ENCODE data around the gene VTN. TPM values are rescaled to one million over a fixed set of nuclear protein-coding genes. Genes with fewer than 3 reads are reported as not detected.

The VTN gene
- total and polyA plus RNA-seq, 2 donors (not counting 3 experiments of a cell fraction or from before 2014, with no cell fraction given), result 1.1 TPM; not detected in 1

DNA sequence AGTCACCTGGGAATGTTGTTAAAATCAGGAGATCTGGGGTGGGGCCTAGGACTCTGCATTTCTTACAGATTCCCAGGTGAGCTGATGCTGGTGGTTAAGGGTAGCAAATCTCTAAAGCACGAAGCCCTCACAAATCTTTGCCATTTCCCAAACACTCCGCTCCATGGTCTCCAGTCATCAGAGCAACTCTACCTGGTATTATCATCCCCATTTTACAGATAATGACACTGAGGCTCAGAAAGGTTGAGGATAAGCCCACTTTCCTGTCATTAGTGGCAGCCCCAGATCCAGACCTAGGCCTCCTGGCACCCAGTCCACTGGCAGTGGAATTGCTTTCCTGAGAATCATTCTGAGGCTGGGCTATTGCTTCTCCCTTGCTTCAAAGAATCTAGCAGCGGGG, 27.2 kb upstream of the VTN start:
- dilution Hi-C loops (cut with MboI; ENCODE audit: extremely low pct_ligation_motif_present, low sequenced_read_pairs) (no loop called here), intact Hi-C loops (cut with micrococcal nuclease) (no loop called here)
- Histone ChIP-seq H3K9me3 (replicated peaks; ENCODE audit: control insufficient read depth, insufficient read depth, low read length) (no peaks in the 10 kb centered on the region), H3K4me2 (ENCODE audit: insufficient read depth, low read length) (no peak overlapping the region), H3K9ac (replicated peaks; ENCODE audit: extremely low read depth, insufficient read depth, low read length) (no peak overlapping the region), H3K4me1 (ENCODE audit: control insufficient read depth, extremely low read depth, insufficient read depth, low read length) (peaks cover 7% of the 10 kb centered on the region), H4K20me1 (replicated peaks; ENCODE audit: control insufficient read depth, extremely low read depth, insufficient read depth, low read length) (no peaks in the 10 kb centered on the region), H3K4me3 (replicated peaks in 1 of 3; ENCODE audit: insufficient read depth in 1 of 3, low read depth in 1 of 3, low read length in 3 of 3) (no peak overlapping the region), H3K36me3 (ENCODE audit: control insufficient read depth in 2 of 2, extremely low read depth in 1 of 2, insufficient read depth in 2 of 2, low read length in 2 of 2) (no peaks in the 10 kb centered on the region), H3K79me2 (ENCODE audit: control insufficient read depth, insufficient read depth, low read length) (no peaks in the 10 kb centered on the region), H3K9me1 (replicated peaks; ENCODE audit: control insufficient read depth, extremely low read depth, insufficient read depth, low read length) (no peaks in the 10 kb centered on the region), H2AFZ (ENCODE audit: low read depth, low read length) (no peak overlapping the region), H3K27ac (ENCODE audit: insufficient read depth, low read depth, low read length) (no peak overlapping the region), H3K27me3 (ENCODE audit: control insufficient read depth in 2 of 2, insufficient read depth in 2 of 2, low read length in 2 of 2) (no peaks in the 10 kb centered on the region)
- ChIA-PET CTCF (interaction anchor here (0.6 to 3.0 kb wide), 3 partner anchors 13 to 19 kb away, joined by 5 to 11 read pairs (median 5); no protein-coding TSS in a partner anchor), POLR2A (no interaction called here)
- FAIRE-seq (no peak), DNase-seq (ENCODE audit: low read depth, low spot score) (no peak)
- TF ChIP-seq EZH2 (IDR thresholded peaks at IDR 0.05; ENCODE audit: borderline replicate concordance, low read depth, low read length, severe bottlenecking), result no peak
- BruUV-seq (replicated peaks), result no TSS peak

DNA sequence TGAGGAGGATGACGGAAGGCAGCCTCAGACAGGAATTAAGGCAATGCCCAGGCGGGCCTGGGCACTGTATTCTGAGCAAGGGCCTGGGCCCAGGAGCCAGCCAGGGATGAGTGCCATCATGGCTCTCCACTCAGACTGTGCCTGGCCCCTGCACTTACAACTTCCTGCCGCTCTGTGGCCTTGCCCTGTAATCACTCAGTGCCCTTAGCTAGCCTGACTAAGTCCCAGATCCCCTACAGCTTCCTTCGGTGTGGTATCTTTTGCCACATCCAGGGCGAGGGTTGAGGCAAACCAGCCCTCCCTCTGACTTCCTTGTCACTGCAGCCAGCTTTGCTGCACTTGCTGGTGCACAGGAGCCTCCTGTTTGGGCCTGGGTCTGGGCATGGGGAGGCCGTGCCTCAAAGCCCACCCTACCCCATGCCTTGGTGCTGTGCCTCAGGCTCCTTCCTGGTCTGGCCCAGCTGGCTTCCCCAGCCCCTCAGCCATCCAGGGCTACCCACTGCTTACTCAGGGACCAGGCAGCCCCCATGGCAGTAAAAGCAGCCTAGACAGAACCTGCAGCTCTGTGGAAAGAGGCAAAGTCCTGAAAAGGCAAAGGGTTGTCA, 26.6 kb upstream of the VTN start:
- Histone ChIP-seq H3K4me2 (ENCODE audit: insufficient read depth, low read length) (no peak overlapping the region), H3K4me1 (ENCODE audit: control insufficient read depth, extremely low read depth, insufficient read depth, low read length) (peaks cover 4% of the 10 kb centered on the region), H4K20me1 (replicated peaks; ENCODE audit: control insufficient read depth, extremely low read depth, insufficient read depth, low read length) (no peaks in the 10 kb centered on the region), H3K79me2 (ENCODE audit: control insufficient read depth, insufficient read depth, low read length) (no peaks in the 10 kb centered on the region), H3K9me1 (replicated peaks; ENCODE audit: control insufficient read depth, extremely low read depth, insufficient read depth, low read length) (no peaks in the 10 kb centered on the region), H3K9me3 (replicated peaks; ENCODE audit: control insufficient read depth, insufficient read depth, low read length) (no peaks in the 10 kb centered on the region), H2AFZ (ENCODE audit: low read depth, low read length) (no peak overlapping the region), H3K9ac (replicated peaks; ENCODE audit: extremely low read depth, insufficient read depth, low read length) (no peak overlapping the region), H3K27ac (ENCODE audit: insufficient read depth, low read depth, low read length) (no peak overlapping the region), H3K4me3 (replicated peaks in 1 of 3; ENCODE audit: insufficient read depth in 1 of 3, low read depth in 1 of 3, low read length in 3 of 3) (no peak overlapping the region), H3K36me3 (ENCODE audit: control insufficient read depth in 2 of 2, extremely low read depth in 1 of 2, insufficient read depth in 2 of 2, low read length in 2 of 2) (no peaks in the 10 kb centered on the region), H3K27me3 (ENCODE audit: control insufficient read depth in 2 of 2, insufficient read depth in 2 of 2, low read length in 2 of 2) (no peaks in the 10 kb centered on the region)
- no TSS peak for BruUV-seq (replicated peaks)
- intact Hi-C loops (cut with micrococcal nuclease), result no loop called here
- ChIA-PET POLR2A (no interaction called here), CTCF (interaction anchor here (0.6 to 3.0 kb wide), 4 partner anchors 13 to 29 kb away, joined by 3 to 11 read pairs (median 5); no protein-coding TSS in a partner anchor)
- DNase-seq (ENCODE audit: low read depth, low spot score) (no peak), FAIRE-seq (no peak)
- dilution Hi-C loops (cut with MboI; ENCODE audit: extremely low pct_ligation_motif_present, low sequenced_read_pairs), result no loop called here
- no peak for TF ChIP-seq EZH2 (IDR thresholded peaks at IDR 0.05; ENCODE audit: borderline replicate concordance, low read depth, low read length, severe bottlenecking)
- TF ChIP-seq POLR2AphosphoS5 (IDR thresholded peaks at IDR 0.05; ENCODE audit: insufficient read depth, low read depth, low read length), result no peak
- no peak for TF ChIP-seq JUN (IDR thresholded peaks at IDR 0.05; ENCODE audit: borderline replicate concordance, insufficient read depth, insufficient read length, low read depth)
- TF ChIP-seq POLR2A (IDR thresholded peaks at IDR 0.05; ENCODE audit: low read depth, low read length), result no peak
- no peak for TF ChIP-seq GATA2 (IDR thresholded peaks at IDR 0.05; ENCODE audit: insufficient read depth, insufficient read length, low read depth, low read length)
- no peak for TF ChIP-seq FOS (IDR thresholded peaks at IDR 0.05; ENCODE audit: borderline replicate concordance, insufficient read depth, low read length)
- no peak for TF ChIP-seq MYC (IDR thresholded peaks at IDR 0.05; ENCODE audit: low read depth, low read length)
- TF ChIP-seq, protein P1, sequence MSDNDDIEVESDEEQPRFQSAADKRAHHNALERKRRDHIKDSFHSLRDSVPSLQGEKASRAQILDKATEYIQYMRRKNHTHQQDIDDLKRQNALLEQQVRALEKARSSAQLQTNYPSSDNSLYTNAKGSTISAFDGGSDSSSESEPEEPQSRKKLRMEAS (IDR thresholded peaks at IDR 0.05; ENCODE audit: insufficient read depth, insufficient read length), result no peak
- TF ChIP-seq, protein P2, sequence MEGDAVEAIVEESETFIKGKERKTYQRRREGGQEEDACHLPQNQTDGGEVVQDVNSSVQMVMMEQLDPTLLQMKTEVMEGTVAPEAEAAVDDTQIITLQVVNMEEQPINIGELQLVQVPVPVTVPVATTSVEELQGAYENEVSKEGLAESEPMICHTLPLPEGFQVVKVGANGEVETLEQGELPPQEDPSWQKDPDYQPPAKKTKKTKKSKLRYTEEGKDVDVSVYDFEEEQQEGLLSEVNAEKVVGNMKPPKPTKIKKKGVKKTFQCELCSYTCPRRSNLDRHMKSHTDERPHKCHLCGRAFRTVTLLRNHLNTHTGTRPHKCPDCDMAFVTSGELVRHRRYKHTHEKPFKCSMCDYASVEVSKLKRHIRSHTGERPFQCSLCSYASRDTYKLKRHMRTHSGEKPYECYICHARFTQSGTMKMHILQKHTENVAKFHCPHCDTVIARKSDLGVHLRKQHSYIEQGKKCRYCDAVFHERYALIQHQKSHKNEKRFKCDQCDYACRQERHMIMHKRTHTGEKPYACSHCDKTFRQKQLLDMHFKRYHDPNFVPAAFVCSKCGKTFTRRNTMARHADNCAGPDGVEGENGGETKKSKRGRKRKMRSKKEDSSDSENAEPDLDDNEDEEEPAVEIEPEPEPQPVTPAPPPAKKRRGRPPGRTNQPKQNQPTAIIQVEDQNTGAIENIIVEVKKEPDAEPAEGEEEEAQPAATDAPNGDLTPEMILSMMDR (IDR thresholded peaks at IDR 0.05; ENCODE audit: extremely low read depth in 1 of 2, insufficient read depth in 1 of 2, low read depth in 1 of 2, low read length in 2 of 2), result no peak

All from endothelial cell of umbilical vein (primary cell).